HepG2 (cell line): Measurements from ENCODE around the gene KDM5B. TPM values are rescaled to one million over a fixed set of nuclear protein-coding genes. Genes with fewer than 3 reads are reported as not detected.

Source experiments
- ATAC-seq: fragments of 200-7000 bp; cut with Tn5 transposase; 3 replicates; pipeline ENCODE4 v1.9.1; 2020; ENCODE audit warnings: mild to moderate bottlenecking, moderate library complexity
- BruUV-seq: library from RNA; stranded (reverse); fragments of 400-500 nt; replicated peaks from 2 replicates; lab custom pipeline; 2021; lab: Mats Ljungman, UMichigan
- CTCF ChIA-PET: fragments of 300-600 bp; formaldehyde crosslinking; extraction: SDS; loops from one replicate; lab custom pipeline; 2021; ENCODE audit warnings: low total read pairs, inconsistent platforms, low intra/inter-chr PET ratio; lab: Yijun Ruan, JAX
- POLR2A ChIA-PET: fragments of 350-600 bp; sonication (Branson Sonifier 250); formaldehyde crosslinking; loops from one replicate; lab custom pipeline; 2020; ENCODE audit warnings: antibody characterized with exemption, inconsistent platforms; lab: Yijun Ruan, JAX
- DNase-seq: peaks from one replicate; pipeline ENCODE4 v3.0.0-alpha.2; 2015; ENCODE audit warnings: low spot score
- FAIRE-seq: peaks from 3 replicates; lab custom pipeline; 2011; peaks lifted over from hg19 to GRCh38; lab: Jason Lieb, UNC
- H2AFZ ChIP-seq: one replicate; pipeline ENCODE4 v1.6.1; 2011; ENCODE audit warnings: low read length, inconsistent platforms
- H3K27ac ChIP-seq: fragments of 300-600 bp; 3 replicates; pipeline ENCODE4 v1.8.0; 2011; ENCODE audit warnings: mixed run types, mild to moderate bottlenecking, mixed read lengths, low read length, inconsistent platforms; ENCODE audit not compliant: insufficient read depth; ENCODE audit errors: extremely low read length
- H3K27me3 ChIP-seq, 2 experiments: fragments of 200-600 bp in 1 of 2; 2 replicates in 1 of 2; 3 replicates in 1 of 2; pipeline versions ENCODE4 v1.6.0 to v1.8.0; 2011; ENCODE audit warnings: low read length in 2 of 2, mild to moderate bottlenecking in 2 of 2, moderate library complexity in 2 of 2, inconsistent platforms in 1 of 2; ENCODE audit not compliant: insufficient read depth in 2 of 2, control insufficient read depth in 1 of 2
- H3K36me3 ChIP-seq, 2 experiments: fragments of 200-600 bp in 1 of 2; replicated peaks in 1 of 2; 2 replicates in 1 of 2; 3 replicates in 1 of 2; pipeline versions ENCODE4 v1.5.1 to v1.8.0; 2011; ENCODE audit warnings: low read length in 2 of 2, inconsistent platforms in 1 of 2; ENCODE audit not compliant: insufficient read depth in 2 of 2, control insufficient read depth in 1 of 2
- H3K4me1 ChIP-seq: 2 replicates; pipeline ENCODE4 v1.5.1; 2012; ENCODE audit warnings: low read length, inconsistent platforms; ENCODE audit not compliant: insufficient read depth
- H3K4me2 ChIP-seq: 2 replicates; pipeline ENCODE4 v1.6.0; 2011; ENCODE audit warnings: low read depth, low read length, inconsistent platforms
- H3K4me3 ChIP-seq, 3 experiments: fragments of 200-600 bp in 1 of 3; sonication (generic), shearing (Covaris generic) in 1 of 3; replicated peaks in 1 of 3; 2 replicates each; pipeline ENCODE4 v1.5.1; 2011 to 2016; ENCODE audit warnings: low read length in 3 of 3, inconsistent platforms in 2 of 3, low read depth in 2 of 3, mild to moderate bottlenecking in 2 of 3, control low read depth in 1 of 3, mixed read lengths in 1 of 3; ENCODE audit not compliant: insufficient read depth in 1 of 3
- H3K79me2 ChIP-seq: one replicate; pipeline ENCODE4 v1.6.1; 2011; ENCODE audit warnings: low read length, inconsistent platforms; ENCODE audit not compliant: insufficient read depth
- H3K9ac ChIP-seq: 2 replicates; pipeline ENCODE4 v1.6.0; 2011; ENCODE audit warnings: mild to moderate bottlenecking, low read depth, low read length, inconsistent platforms; ENCODE audit not compliant: insufficient read depth
- H3K9me3 ChIP-seq: 2 replicates; pipeline ENCODE4 v1.5.1; 2012; ENCODE audit warnings: mild to moderate bottlenecking, low read length
- H4K20me1 ChIP-seq: 2 replicates; pipeline ENCODE4 v1.6.0; 2011; ENCODE audit warnings: inconsistent platforms, mild to moderate bottlenecking, low read length, moderate library complexity; ENCODE audit not compliant: insufficient read depth
- AHR ChIP-seq: IDR thresholded peaks from 2 replicates; pipeline ENCODE4 v1.6.1; 2018; ENCODE audit warnings: missing genetic modification reagents, missing compliant biosample characterization
- GABPB1 ChIP-seq: IDR thresholded peaks from 2 replicates; pipeline ENCODE4 v1.6.1; 2016; ENCODE audit warnings: mild to moderate bottlenecking, missing genetic modification reagents, moderate library complexity, missing compliant biosample characterization
- GMEB1 ChIP-seq: sonication (generic); formaldehyde crosslinking; IDR thresholded peaks from 2 replicates; pipeline ENCODE4 v1.5.1; 2020; ENCODE audit warnings: missing genetic modification reagents, mild to moderate bottlenecking, borderline replicate concordance
- HNRNPK ChIP-seq: fragments of 200-400 bp; formaldehyde crosslinking; IDR thresholded peaks from 2 replicates; pipeline ENCODE4 v1.6.1; 2018; ENCODE audit warnings: low read length, low read depth, moderate library complexity, mild to moderate bottlenecking; ENCODE audit not compliant: poor library complexity, severe bottlenecking
- HOXD1 ChIP-seq: sonication (generic); formaldehyde crosslinking; IDR thresholded peaks from 2 replicates; pipeline ENCODE4 v1.5.0; 2020; ENCODE audit warnings: missing genetic modification reagents
- JDP2 ChIP-seq: sonication (generic); formaldehyde crosslinking; IDR thresholded peaks from 2 replicates; pipeline ENCODE4 v1.8.1; 2022; ENCODE audit warnings: missing genetic modification reagents, borderline replicate concordance
- KMT2A ChIP-seq: sonication (generic); formaldehyde crosslinking; IDR thresholded peaks from 2 replicates; pipeline ENCODE4 v1.4.0; 2020; ENCODE audit warnings: missing genetic modification reagents
- RAD51 ChIP-seq: fragments of 450-650 bp; IDR thresholded peaks from 2 replicates; pipeline ENCODE4 v1.6.1; 2016; ENCODE audit warnings: borderline replicate concordance
- SAP130 ChIP-seq: IDR thresholded peaks from 2 replicates; pipeline ENCODE4 v1.6.1; 2016; ENCODE audit warnings: low read depth
- YEATS2 ChIP-seq: sonication (generic); formaldehyde crosslinking; IDR thresholded peaks from 2 replicates; pipeline ENCODE4 v1.4.0; 2020; ENCODE audit warnings: missing genetic modification reagents, borderline replicate concordance
- ZBTB42 ChIP-seq: sonication (generic); formaldehyde crosslinking; IDR thresholded peaks from 2 replicates; pipeline ENCODE4 v1.5.0; 2020; ENCODE audit warnings: mild to moderate bottlenecking, missing genetic modification reagents
- ZFX ChIP-seq: sonication (generic); formaldehyde crosslinking; IDR thresholded peaks from 2 replicates; pipeline ENCODE4 v1.4.0; 2020; ENCODE audit warnings: mild to moderate bottlenecking, low read depth, missing genetic modification reagents, moderate library complexity
- ZNF12 ChIP-seq: sonication (generic); formaldehyde crosslinking; IDR thresholded peaks from 2 replicates; pipeline ENCODE4 v1.5.0; 2020; ENCODE audit warnings: missing genetic modification reagents
- ZNF362 ChIP-seq: sonication (generic); formaldehyde crosslinking; IDR thresholded peaks from 2 replicates; pipeline ENCODE4 v1.4.0; 2020; ENCODE audit warnings: missing genetic modification reagents, mild to moderate bottlenecking, borderline replicate concordance
- ZNF563 ChIP-seq: sonication (generic); formaldehyde crosslinking; IDR thresholded peaks from 2 replicates; pipeline ENCODE4 v1.8.0; 2022; ENCODE audit warnings: mild to moderate bottlenecking, moderate library complexity, missing genetic modification reagents
- ZNF570 ChIP-seq: sonication (generic); formaldehyde crosslinking; IDR thresholded peaks from 2 replicates; pipeline ENCODE4 v1.4.0; 2020; ENCODE audit warnings: mild to moderate bottlenecking, missing genetic modification reagents, borderline replicate concordance
- ZNF598 ChIP-seq: sonication (generic); formaldehyde crosslinking; IDR thresholded peaks from 2 replicates; pipeline ENCODE4 v1.5.1; 2020; ENCODE audit warnings: mild to moderate bottlenecking, missing genetic modification reagents, borderline replicate concordance
- ZNF607 ChIP-seq: sonication (generic); formaldehyde crosslinking; IDR thresholded peaks from 2 replicates; pipeline ENCODE4 v1.5.1; 2020; ENCODE audit warnings: missing genetic modification reagents, mild to moderate bottlenecking, borderline replicate concordance
- ZNF782 ChIP-seq: sonication (generic); formaldehyde crosslinking; IDR thresholded peaks from 2 replicates; pipeline ENCODE4 v1.4.0; 2020; ENCODE audit warnings: missing genetic modification reagents, mild to moderate bottlenecking, borderline replicate concordance
- ZSCAN20 ChIP-seq: sonication (generic); formaldehyde crosslinking; IDR thresholded peaks from 2 replicates; pipeline ENCODE4 v1.4.0; 2020; ENCODE audit warnings: missing genetic modification reagents, mild to moderate bottlenecking, borderline replicate concordance
- WGBS: methylation state at CpG from one replicate; pipeline ENCODE4 v1.1.6; 2017; ENCODE audit warnings: low lambda C conversion rate; 5-methylcytosine and 5-hydroxymethylcytosine counted together
- in situ Hi-C: cut with HindIII; loops from 2 replicates; pipeline ENCODE4 v1.10.0; 2017; ENCODE audit warnings: low pct_unique_long_range_greater_than_20kb; ENCODE audit not compliant: extremely low pct_ligation_motif_present
- intact Hi-C: fragments of 100-400 bp; cut with micrococcal nuclease; formaldehyde crosslinking; loops from one replicate; pipeline ENCODE4 v1.10.0; 2022; ENCODE audit not compliant: unreplicated experiment
- polyA plus RNA-seq, 8 experiments: library from polyadenylated mRNA; depleted of rRNA in 3 of 8; stranded (reverse) in 7 of 8; unstranded in 1 of 8; fragments of >200 nt; fragmentation: Illumina TruSeq in 4 of 8; extraction: Trizol in 4 of 8; gene quantifications; 2 replicates each; pipeline versions ENCODE4 v1.2.1 to v1.2.3, GENCODE V29; 2011 to 2016; ENCODE audit warnings: low read depth in 4 of 8, missing spikeins in 1 of 8, mixed read lengths in 1 of 8; ENCODE audit not compliant: insufficient read depth in 1 of 8
- total RNA-seq, 5 experiments: library from RNA; depleted of rRNA; stranded (reverse); fragments of >200 nt; fragmentation: Illumina TruSeq; extraction: Trizol; gene quantifications; 2 replicates each; pipeline ENCODE4 v1.2.3, GENCODE V29; 2016; ENCODE audit warnings: low read depth in 1 of 5

Gene KDM5B
- total and polyA plus RNA-seq, 2 of the 13 experiments (the other 11 are each of a cell fraction or from before 2014, with no cell fraction given), result 34.2 to 35.4 TPM

- TF ChIP-seq YEATS2, result no peak
- no peak for TF ChIP-seq ZNF607 (CRISPR knock-in tag)
- no peak for TF ChIP-seq ZBTB42
- TF ChIP-seq ZSCAN20 (CRISPR knock-in tag), result no peak
- no peak for TF ChIP-seq JDP2
- no peak for TF ChIP-seq RAD51
- no peak for TF ChIP-seq ZNF598
Measured at GRCh38 chr1:202807451-202807925, 733 bp downstream of the KDM5B start (continued).

- H2AFZ ChIP-seq, result no peak overlapping the region
- ChIA-PET CTCF (no interaction called here), POLR2A (no interaction called here)
- WGBS, result 3% methylated on average over 9 of the region's 51 CpGs
- intact Hi-C loops, result no loop called here
- peaks cover 56% of the 10 kb centered on the region for H3K79me2 ChIP-seq
- no peak for FAIRE-seq
- peak overlapping the region; percentile 82 to 97 (median 97) for H3K4me3 ChIP-seq
- no TSS peak for BruUV-seq
- in situ Hi-C loops, result no loop called here
- H4K20me1 ChIP-seq, result peaks cover 36% of the 10 kb centered on the region
- no peaks in the 10 kb centered on the region; a peak in 1 of 5 replicates for H3K27me3 ChIP-seq
- H3K36me3 ChIP-seq, result no peaks in the 10 kb centered on the region
- H3K4me1 ChIP-seq, result peaks cover 63% of the 10 kb centered on the region
- no peaks in the 10 kb centered on the region for H3K9me3 ChIP-seq
- H3K27ac ChIP-seq, result peak overlapping the region; percentile 55
- peak overlapping the region; percentile 85 for H3K4me2 ChIP-seq
- peak; percentile 16 for ATAC-seq
- no peak for DNase-seq
- H3K9ac ChIP-seq, result peak overlapping the region; percentile 81
- TF ChIP-seq ZNF570 (no peak), HNRNPK (peak; percentile 1), KMT2A (CRISPR knock-in tag) (peak; percentile 43; the same call in 1 of the 2 replicates), ZNF362 (CRISPR knock-in tag) (peak; percentile 32; the same call in 1 of the 2 replicates), ZFX (CRISPR knock-in tag) (peak; percentile 60), HOXD1 (CRISPR knock-in tag) (0 out of 2 replicates have a peak, but pooled peaks have one; percentile 33), GMEB1 (CRISPR knock-in tag) (no peak; the same call in 1 of the 2 replicates), GABPB1 (peak; percentile 43; the same call in 1 of the 2 replicates), ZNF12 (CRISPR knock-in tag) (no peak), ZNF563 (CRISPR knock-in tag) (peak; percentile 50; the same call in 1 of the 2 replicates), ZNF782 (CRISPR knock-in tag) (peak; percentile 39; the same call in 1 of the 2 replicates), AHR (CRISPR knock-in tag) (0 out of 2 replicates have a peak, but pooled peaks have one; percentile 25), SAP130 (peak; percentile 63)
Measured at GRCh38 chr1:202806845-202807450, 1.3 kb downstream of the KDM5B start.
